Measurements from ENCODE around the gene ZNF74. TPM values are rescaled to one million over a fixed set of nuclear protein-coding genes. Genes with fewer than 3 reads are reported as not detected.
A peak's percentile ranks its signal among the peaks of the same experiment; 100 is the strongest.
"Not testable (repeated sequence)": the region's sequence is repeated elsewhere in the genome, so short reads cannot be mapped to it uniquely, and the experiment has no call there.

The ZNF74 gene
- total RNA-seq, 1 experiment from 2014 or later = 34.3 TPM

DNA sequence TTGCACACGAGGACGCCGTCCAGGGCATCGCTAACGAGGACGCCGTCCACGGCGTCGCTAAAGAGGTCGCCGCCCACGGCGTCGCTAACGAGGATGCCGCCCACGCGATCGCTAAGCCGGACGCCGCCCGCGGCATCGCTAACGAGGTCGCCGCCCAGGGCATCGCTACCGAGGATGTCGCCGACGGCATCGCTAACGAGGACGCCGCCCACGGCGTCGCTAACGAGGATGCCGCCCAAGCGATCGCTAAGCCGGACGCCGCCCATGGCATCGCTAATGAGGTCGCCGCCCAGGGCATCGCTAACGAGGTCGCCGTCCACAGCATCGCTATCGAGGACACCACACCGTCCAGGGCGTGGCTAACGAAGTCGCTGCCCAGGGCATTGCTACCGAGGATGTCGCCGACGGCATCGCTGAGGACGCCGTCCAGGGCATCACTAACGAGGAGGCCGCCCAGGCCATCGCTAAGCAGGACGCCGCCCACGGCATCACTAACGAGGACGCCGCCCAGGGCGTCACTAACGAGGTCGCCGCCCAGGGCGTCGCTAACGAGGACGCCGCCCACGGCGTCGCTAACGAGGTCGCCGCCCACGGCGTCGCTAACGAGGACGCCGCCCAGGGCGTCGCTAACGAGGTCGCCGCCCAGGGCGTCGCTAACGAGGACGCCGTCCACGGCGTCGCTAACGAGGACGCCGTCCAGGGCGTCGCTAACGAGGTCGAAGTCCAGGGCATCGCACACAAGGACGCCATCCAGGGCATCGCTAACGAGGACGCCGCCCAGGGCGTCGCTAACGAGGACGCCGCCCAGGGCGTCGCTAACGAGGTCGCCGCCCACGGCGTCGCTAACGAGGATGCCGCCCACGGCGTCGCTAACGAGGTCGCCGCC lies 32.8 kb upstream of the ZNF74 start:
- not testable (repeated sequence) for H3K4me1 Mint-ChIP-seq; H2BK120ac ChIP-seq (ENCODE audit: low read depth, low read length, poor library complexity, severe bottlenecking); H3K27me3 ChIP-seq (ENCODE audit: insufficient read depth, low read length); H3T11ph ChIP-seq (ENCODE audit: low read length); H3K4me1 ChIP-seq (ENCODE audit: insufficient read depth, low read length); H3K27me3 Mint-ChIP-seq (ENCODE audit: low read depth); H3K56ac ChIP-seq (ENCODE audit: insufficient read length, low read depth, low read length); H3K4me2 ChIP-seq (ENCODE audit: insufficient read depth, insufficient read length, low read length); H3K27ac ChIP-seq (ENCODE audit: insufficient read length, low read depth, low read length); H2BK20ac ChIP-seq (ENCODE audit: low read depth, low read length, poor library complexity, severe bottlenecking); H3K23me2 ChIP-seq (ENCODE audit: insufficient read length, low read depth, low read length, poor library complexity, severe bottlenecking); H3K27ac Mint-ChIP-seq; H3K14ac ChIP-seq (ENCODE audit: insufficient read depth, low read length); H3K79me2 ChIP-seq (ENCODE audit: insufficient read depth, low read length); H3K9ac ChIP-seq (ENCODE audit: extremely low read depth, insufficient read length, low read length); H3K4me3 Mint-ChIP-seq; H4K91ac ChIP-seq (ENCODE audit: insufficient read length, low read depth, low read length); H3K9me3 ChIP-seq (ENCODE audit: control insufficient read depth, low read depth, low read length); H3K79me1 ChIP-seq (ENCODE audit: insufficient read depth, low read depth, low read length, poor library complexity, severe bottlenecking); H3K4ac ChIP-seq (ENCODE audit: low read depth, low read length); H4K20me1 ChIP-seq (ENCODE audit: control insufficient read depth, insufficient read depth, insufficient read length); H3K23ac ChIP-seq (ENCODE audit: insufficient read length, low read depth, low read length); H2BK5ac ChIP-seq (ENCODE audit: insufficient read length, low read length); H2BK15ac ChIP-seq (ENCODE audit: low read depth, low read length); H2AFZ ChIP-seq (ENCODE audit: low read length); H4K5ac ChIP-seq (ENCODE audit: insufficient read length, low read depth, low read length); H3K18ac ChIP-seq (ENCODE audit: insufficient read length, low read depth, low read length); H4K8ac ChIP-seq (replicated peaks; ENCODE audit: insufficient read length, low read depth, low read length); H3K9me3 Mint-ChIP-seq; H3K36me3 Mint-ChIP-seq (ENCODE audit: insufficient read depth in 1 of 3, low read depth in 3 of 3); H2BK12ac ChIP-seq (ENCODE audit: insufficient read length, low read depth, low read length); H2AK5ac ChIP-seq (ENCODE audit: insufficient read length, low read length)
- peak; percentile 4 for DNase-seq
- WGBS (ENCODE audit: extremely low coverage, insufficient read length, low lambda C conversion rate) = no CpG with 5 or more reads among the region's 145 CpGs

DNA sequence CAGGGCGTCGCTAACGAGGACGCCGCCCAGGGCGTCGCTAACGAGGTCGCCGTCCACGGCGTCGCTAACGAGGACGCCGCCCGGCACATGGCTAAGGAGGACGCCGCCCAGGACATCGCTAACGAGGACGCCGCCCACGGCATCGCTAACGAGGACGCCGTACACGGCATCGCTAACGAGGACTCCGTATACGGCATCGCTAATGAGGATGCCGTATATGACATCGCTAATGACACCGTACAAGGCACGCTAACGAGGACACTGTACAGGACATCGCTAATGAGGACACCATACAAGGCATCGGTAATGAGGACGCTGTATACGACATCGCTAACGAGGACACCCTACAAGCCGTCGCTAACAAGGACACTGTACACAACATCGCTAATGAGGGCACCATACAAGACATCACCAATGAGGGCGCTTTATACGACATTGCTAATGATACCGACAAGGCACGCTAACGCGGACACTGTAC lies 32.2 kb upstream of the ZNF74 start:
- not testable (repeated sequence) for H2BK20ac ChIP-seq (ENCODE audit: low read depth, low read length, poor library complexity, severe bottlenecking)

More for the DNA sequence above, 32.2 kb upstream of the ZNF74 start:
- WGBS (ENCODE audit: extremely low coverage, insufficient read length, low lambda C conversion rate) = no CpG with 5 or more reads among the region's 54 CpGs
- H3T11ph ChIP-seq (ENCODE audit: low read length); H3K4me1 Mint-ChIP-seq; H3K27ac Mint-ChIP-seq; H3K4me1 ChIP-seq (ENCODE audit: insufficient read depth, low read length); H4K91ac ChIP-seq (ENCODE audit: insufficient read length, low read depth, low read length); H3K79me2 ChIP-seq (ENCODE audit: insufficient read depth, low read length); H4K20me1 ChIP-seq (ENCODE audit: control insufficient read depth, insufficient read depth, insufficient read length); H2AFZ ChIP-seq (ENCODE audit: low read length); H3K27me3 ChIP-seq (ENCODE audit: insufficient read depth, low read length); H3K14ac ChIP-seq (ENCODE audit: insufficient read depth, low read length); H3K4ac ChIP-seq (ENCODE audit: low read depth, low read length); H2BK12ac ChIP-seq (ENCODE audit: insufficient read length, low read depth, low read length); H3K56ac ChIP-seq (ENCODE audit: insufficient read length, low read depth, low read length); H2BK5ac ChIP-seq (ENCODE audit: insufficient read length, low read length); H3K27ac ChIP-seq (ENCODE audit: insufficient read length, low read depth, low read length); H3K9me3 Mint-ChIP-seq; H2BK15ac ChIP-seq (ENCODE audit: low read depth, low read length); H2AK5ac ChIP-seq (ENCODE audit: insufficient read length, low read length); H3K9me3 ChIP-seq (ENCODE audit: control insufficient read depth, low read depth, low read length); H3K27me3 Mint-ChIP-seq (ENCODE audit: low read depth); H3K79me1 ChIP-seq (ENCODE audit: insufficient read depth, low read depth, low read length, poor library complexity, severe bottlenecking); H3K23ac ChIP-seq (ENCODE audit: insufficient read length, low read depth, low read length); H3K36me3 Mint-ChIP-seq (ENCODE audit: insufficient read depth in 1 of 3, low read depth in 3 of 3); H3K18ac ChIP-seq (ENCODE audit: insufficient read length, low read depth, low read length); H4K5ac ChIP-seq (ENCODE audit: insufficient read length, low read depth, low read length); H3K4me3 Mint-ChIP-seq; H4K8ac ChIP-seq (replicated peaks; ENCODE audit: insufficient read length, low read depth, low read length); H3K23me2 ChIP-seq (ENCODE audit: insufficient read length, low read depth, low read length, poor library complexity, severe bottlenecking); H2BK120ac ChIP-seq (ENCODE audit: low read depth, low read length, poor library complexity, severe bottlenecking); H3K4me2 ChIP-seq (ENCODE audit: insufficient read depth, insufficient read length, low read length); H3K9ac ChIP-seq (ENCODE audit: extremely low read depth, insufficient read length, low read length): not testable (repeated sequence)
- peak; percentile 8 for DNase-seq

Measured in H9 (cell line).